Mesenchymal stem cell (in vitro differentiated cells and primary cell): ENCODE results near the gene LRRC63.

Experiments
- DNase-seq: peaks from one replicate; pipeline ENCODE4 v3.0.0-alpha.2; 2013
- H2AFZ ChIP-seq: one replicate; pipeline ENCODE4 v1.6.1; 2013; ENCODE audit warnings: low read depth, mild to moderate bottlenecking, control low read depth, inconsistent platforms, low read length, moderate library complexity
- H2AK5ac ChIP-seq: 2 replicates; pipeline ENCODE4 v1.6.1; 2013; ENCODE audit warnings: low read length, moderate library complexity, mild to moderate bottlenecking, inconsistent platforms; ENCODE audit not compliant: severe bottlenecking
- H2BK120ac ChIP-seq: one replicate; pipeline ENCODE4 v1.6.1; 2013; ENCODE audit warnings: low read depth, mild to moderate bottlenecking, inconsistent platforms, low read length, moderate library complexity
- H2BK12ac ChIP-seq, 2 experiments: one replicate each; pipeline ENCODE4 v1.6.1; 2013; ENCODE audit warnings: inconsistent platforms in 2 of 2, low read length in 2 of 2, mild to moderate bottlenecking in 2 of 2, moderate library complexity in 2 of 2, control low read depth in 1 of 2
- H2BK15ac ChIP-seq: one replicate; pipeline ENCODE4 v1.6.1; 2013; ENCODE audit warnings: mild to moderate bottlenecking, low read depth, inconsistent platforms; ENCODE audit not compliant: poor library complexity, severe bottlenecking
- H2BK5ac ChIP-seq: 2 replicates; pipeline ENCODE4 v1.6.1; 2013; ENCODE audit warnings: low read depth, mild to moderate bottlenecking, low read length, control low read depth, inconsistent platforms; ENCODE audit not compliant: poor library complexity, severe bottlenecking
- H3K14ac ChIP-seq, 2 experiments: one replicate each; pipeline ENCODE4 v1.6.1; 2013; ENCODE audit warnings: inconsistent platforms in 2 of 2, low read length in 2 of 2, control low read depth in 1 of 2, mild to moderate bottlenecking in 1 of 2, moderate library complexity in 1 of 2
- H3K18ac ChIP-seq, 2 experiments: one replicate each; pipeline ENCODE4 v1.6.1; 2013; ENCODE audit warnings: inconsistent platforms in 2 of 2, low read length in 2 of 2, control low read depth in 1 of 2, low read depth in 1 of 2, mild to moderate bottlenecking in 1 of 2
- H3K23ac ChIP-seq, 2 experiments: one replicate each; pipeline ENCODE4 v1.6.1; 2013; ENCODE audit warnings: inconsistent platforms in 2 of 2, low read length in 2 of 2, mild to moderate bottlenecking in 2 of 2, moderate library complexity in 2 of 2, control low read depth in 1 of 2
- H3K27ac ChIP-seq: 2 replicates; pipeline ENCODE4 v1.5.1; 2013; ENCODE audit warnings: mild to moderate bottlenecking, moderate library complexity, low read length, control low read depth, inconsistent platforms; ENCODE audit not compliant: poor library complexity, severe bottlenecking
- H3K27me3 ChIP-seq, 2 experiments: 2 replicates each; pipeline versions ENCODE4 v1.6.1 to v1.7.0; 2013; ENCODE audit warnings: low read length in 2 of 2, mild to moderate bottlenecking in 2 of 2, moderate library complexity in 2 of 2, control low read depth in 1 of 2, inconsistent platforms in 1 of 2; ENCODE audit not compliant: control insufficient read depth in 1 of 2, insufficient read depth in 1 of 2
- H3K36me3 ChIP-seq, 2 experiments: 2 replicates each; pipeline versions ENCODE4 v1.6.1 to v1.7.0; 2013; ENCODE audit warnings: low read length in 2 of 2, control low read depth in 1 of 2, inconsistent platforms in 1 of 2, low read depth in 1 of 2, mild to moderate bottlenecking in 1 of 2; ENCODE audit not compliant: insufficient read depth in 2 of 2, control insufficient read depth in 1 of 2
- H3K4ac ChIP-seq, 2 experiments: one replicate each; pipeline ENCODE4 v1.6.1; 2013; ENCODE audit warnings: inconsistent platforms in 2 of 2, low read length in 2 of 2, mild to moderate bottlenecking in 2 of 2, moderate library complexity in 2 of 2, control low read depth in 1 of 2, low read depth in 1 of 2
- H3K4me1 ChIP-seq: 2 replicates; pipeline ENCODE4 v1.6.1; 2013; ENCODE audit warnings: low read depth, low read length, control low read depth; ENCODE audit not compliant: control insufficient read depth, insufficient read depth
- H3K4me2 ChIP-seq: 2 replicates; pipeline ENCODE4 v1.6.1; 2013; ENCODE audit warnings: low read length, mild to moderate bottlenecking, inconsistent platforms; ENCODE audit not compliant: poor library complexity, severe bottlenecking
- H3K4me3 ChIP-seq, 2 experiments: 2 replicates each; pipeline versions ENCODE4 v1.5.1 to v1.7.0; 2013; ENCODE audit warnings: low read length in 2 of 2, mild to moderate bottlenecking in 2 of 2, control low read depth in 1 of 2, low read depth in 1 of 2; ENCODE audit not compliant: insufficient read depth in 1 of 2
- H3K79me1 ChIP-seq: replicated peaks from 2 replicates; pipeline ENCODE4 v1.6.1; 2013; ENCODE audit warnings: mild to moderate bottlenecking, control low read depth, low read length, inconsistent platforms; ENCODE audit not compliant: poor library complexity, severe bottlenecking
- H3K9ac ChIP-seq: 2 replicates; pipeline ENCODE4 v1.7.0; 2013; ENCODE audit warnings: mild to moderate bottlenecking, low read length, moderate library complexity
- H3K9me3 ChIP-seq: 2 replicates; pipeline ENCODE4 v1.7.0; 2013; ENCODE audit warnings: mild to moderate bottlenecking, low read length; ENCODE audit not compliant: control insufficient read depth
- H4K8ac ChIP-seq: one replicate; pipeline ENCODE4 v1.6.1; 2013; ENCODE audit warnings: inconsistent platforms, mild to moderate bottlenecking, low read length, moderate library complexity
- H4K91ac ChIP-seq: one replicate; pipeline ENCODE4 v1.6.1; 2013; ENCODE audit warnings: mild to moderate bottlenecking, low read length, inconsistent platforms
- WGBS: methylation state at CpG from one replicate; pipeline ENCODE4 v1.1.7; 2013; ENCODE audit warnings: mixed read lengths; 5-methylcytosine and 5-hydroxymethylcytosine counted together

The LRRC63 gene

DNA sequence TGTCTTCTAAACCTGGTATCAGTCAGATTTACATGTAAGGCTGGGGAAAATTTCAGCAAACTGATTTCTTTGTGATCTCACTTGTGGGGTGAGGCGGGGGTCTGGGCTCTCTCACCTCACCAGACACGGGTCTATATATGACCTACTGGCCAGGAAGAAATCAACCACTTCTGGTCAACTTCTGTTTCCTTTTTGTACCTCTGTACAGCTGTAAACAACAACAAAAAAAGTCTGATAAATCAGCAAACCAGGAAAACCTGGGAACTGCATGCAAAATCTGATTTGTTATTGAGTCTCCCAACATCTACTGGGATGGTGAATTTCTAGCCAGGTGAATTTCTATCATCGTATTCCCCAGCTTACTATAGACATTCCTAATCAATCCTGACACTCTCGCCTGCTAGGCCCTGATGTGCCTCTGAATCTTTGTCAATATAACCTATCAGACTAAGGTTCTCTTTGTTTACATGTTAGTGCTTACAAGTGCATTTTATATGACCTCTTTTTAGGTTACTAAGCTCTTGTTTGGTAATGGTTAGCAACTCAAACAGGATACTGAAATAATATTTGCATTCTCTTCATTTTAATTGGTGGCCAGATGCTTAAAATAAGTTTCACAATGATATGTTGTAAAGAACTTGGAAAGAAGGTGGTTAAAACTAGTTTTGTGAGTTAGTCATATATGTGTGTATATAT is 77.7 kb downstream of the LRRC63 start:
- no peak overlapping the region for H2BK15ac ChIP-seq
- H3K79me1 ChIP-seq: no peaks in the 10 kb centered on the region
- H3K9ac ChIP-seq: no peak overlapping the region
- no peak overlapping the region for H3K4me2 ChIP-seq
- H3K18ac ChIP-seq: no peak overlapping the region
- H2AK5ac ChIP-seq: no peak overlapping the region
- no peaks in the 10 kb centered on the region for H3K27me3 ChIP-seq
- H3K23ac ChIP-seq: no peak overlapping the region
- H3K14ac ChIP-seq: no peak overlapping the region
- H3K4ac ChIP-seq: no peak overlapping the region
- H2BK12ac ChIP-seq: no peak overlapping the region
- no peak overlapping the region for H3K4me3 ChIP-seq
- no peak overlapping the region for H2BK120ac ChIP-seq
- no peak for DNase-seq
- H4K91ac ChIP-seq: no peak overlapping the region
- no peak overlapping the region for H3K27ac ChIP-seq
- 41% methylated on average over 3 of the region's 4 CpGs for WGBS
- H3K9me3 ChIP-seq: no peaks in the 10 kb centered on the region
- no peaks in the 10 kb centered on the region for H3K36me3 ChIP-seq
- no peak overlapping the region for H2BK5ac ChIP-seq
- no peak overlapping the region for H2AFZ ChIP-seq
- no peaks in the 10 kb centered on the region for H3K4me1 ChIP-seq
- no peak overlapping the region for H4K8ac ChIP-seq

DNA sequence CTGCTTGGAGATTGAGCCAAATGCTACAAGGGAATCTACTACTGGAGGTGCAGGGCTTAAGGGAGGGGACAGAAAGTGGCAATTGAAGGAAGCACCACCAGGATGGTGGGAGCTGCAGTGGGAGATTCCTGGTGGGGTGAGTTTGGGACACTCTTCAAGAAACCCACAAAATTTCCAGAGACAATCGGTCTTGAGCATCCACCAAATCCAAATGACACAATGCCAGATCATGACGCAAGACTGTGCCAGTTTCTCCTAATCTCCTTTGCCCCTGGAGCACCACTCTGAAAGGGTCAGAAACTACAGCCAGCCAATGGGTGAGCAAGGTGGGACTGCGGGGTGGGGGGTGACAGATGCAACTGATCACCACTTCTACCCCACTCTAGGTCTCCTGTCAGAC is 78.7 kb downstream of the LRRC63 start:
- Histone ChIP-seq H3K4me3 (no peak overlapping the region), H2BK12ac (no peak overlapping the region), H3K9ac (no peak overlapping the region), H2BK5ac (no peak overlapping the region), H3K9me3 (no peaks in the 10 kb centered on the region), H3K4me1 (no peaks in the 10 kb centered on the region), H2AK5ac (no peak overlapping the region), H3K14ac (no peak overlapping the region), H3K27ac (no peak overlapping the region), H4K8ac (no peak overlapping the region), H2BK15ac (no peak overlapping the region), H4K91ac (no peak overlapping the region), H3K36me3 (no peaks in the 10 kb centered on the region), H3K4ac (no peak overlapping the region), H2AFZ (no peak overlapping the region), H3K27me3 (no peaks in the 10 kb centered on the region), H3K4me2 (no peak overlapping the region), H3K23ac (no peak overlapping the region), H3K79me1 (no peaks in the 10 kb centered on the region), H3K18ac (no peak overlapping the region), H2BK120ac (no peak overlapping the region)
- 100% methylated on average over 2 of the region's 3 CpGs for WGBS
- DNase-seq: no peak

DNA sequence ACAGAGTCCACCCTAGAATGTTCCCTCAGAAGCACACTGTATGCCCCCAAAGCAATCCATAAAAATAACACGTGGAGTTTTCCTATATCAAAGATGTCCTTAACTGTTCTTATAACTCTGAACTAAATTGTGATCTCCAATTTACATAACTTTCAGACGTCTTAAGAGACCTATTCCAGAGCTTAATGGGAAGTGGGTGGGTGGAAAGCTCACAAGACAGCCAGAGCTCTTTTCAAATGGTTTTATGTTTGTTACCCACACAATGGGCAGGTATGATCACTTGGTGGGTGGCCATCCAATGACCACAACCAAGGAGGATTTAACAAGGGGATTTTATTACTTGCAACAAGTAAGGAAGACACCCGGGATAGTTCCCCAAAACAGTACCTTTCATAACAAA is 81.7 kb downstream of the LRRC63 start:
- Histone ChIP-seq H3K79me1 (no peaks in the 10 kb centered on the region), H2AK5ac (no peak overlapping the region)

DNA sequence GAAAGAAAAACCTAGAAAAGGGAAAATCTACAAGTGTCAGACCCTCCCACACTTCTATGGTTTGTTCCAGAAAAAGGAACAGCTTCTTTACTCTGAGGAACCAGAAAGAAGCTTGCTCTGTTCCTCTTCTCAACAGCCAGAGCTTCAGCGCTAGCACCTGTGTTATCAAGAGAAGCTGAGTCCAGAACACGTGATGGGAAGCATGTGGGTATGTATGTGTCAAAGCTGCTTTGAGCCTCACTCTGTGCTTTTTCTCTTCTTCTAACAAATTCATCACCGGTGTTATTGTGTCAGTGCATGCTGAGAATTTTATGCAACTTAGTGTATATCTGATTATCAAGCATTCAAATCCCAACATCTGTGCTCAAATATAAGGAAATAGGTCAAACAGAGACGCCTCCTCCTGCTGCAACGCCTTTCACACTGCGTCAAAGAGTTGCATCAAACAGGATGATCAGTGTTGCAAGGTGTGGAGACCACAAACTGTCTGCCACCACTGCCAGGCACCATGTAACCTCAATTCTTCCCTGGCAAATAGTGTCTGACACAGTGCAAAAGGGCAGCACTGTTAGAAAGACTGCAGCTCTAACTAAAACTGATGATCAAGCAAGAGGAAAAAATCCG is 83.9 kb downstream of the LRRC63 start:
- Histone ChIP-seq H2BK12ac (peak overlapping the region in 1 of 2 experiments; percentile 16), H2AK5ac (no peak overlapping the region), H3K4me1 (peaks cover 2% of the 10 kb centered on the region), H2BK15ac (no peak overlapping the region), H3K9ac (peak overlapping the region; percentile 50), H3K18ac (peak overlapping the region; percentile 37 to 50), H3K23ac (no peak overlapping the region), H3K27me3 (no peaks in the 10 kb centered on the region), H2BK120ac (no peak overlapping the region), H3K4me2 (no peak overlapping the region), H2BK5ac (no peak overlapping the region), H3K9me3 (no peaks in the 10 kb centered on the region), H3K4me3 (peak overlapping the region in 1 of 2 experiments; percentile 10), H2AFZ (no peak overlapping the region), H3K36me3 (no peaks in the 10 kb centered on the region), H3K27ac (peak overlapping the region; percentile 16), H4K8ac (no peak overlapping the region), H3K14ac (peak overlapping the region in 1 of 2 experiments; percentile 85), H4K91ac (no peak overlapping the region), H3K79me1 (no peaks in the 10 kb centered on the region), H3K4ac (no peak overlapping the region)
- no peak for DNase-seq
- 87% methylated on average over 6 of the region's 7 CpGs for WGBS

More for the DNA sequence above, 81.7 kb downstream of the LRRC63 start:
- H3K18ac ChIP-seq: no peak overlapping the region
- H4K8ac ChIP-seq: no peak overlapping the region
- H4K91ac ChIP-seq: no peak overlapping the region
- H2BK12ac ChIP-seq: no peak overlapping the region
- H2BK120ac ChIP-seq: no peak overlapping the region
- H3K9ac ChIP-seq: no peak overlapping the region
- H3K27me3 ChIP-seq: no peaks in the 10 kb centered on the region
- WGBS: 98% methylated on average over 2 of the region's 3 CpGs
- no peak overlapping the region for H3K4me2 ChIP-seq
- no peak overlapping the region for H3K27ac ChIP-seq
- H3K9me3 ChIP-seq: no peaks in the 10 kb centered on the region
- H2BK5ac ChIP-seq: no peak overlapping the region
- peaks cover 2% of the 10 kb centered on the region for H3K4me1 ChIP-seq
- no peak overlapping the region for H3K4me3 ChIP-seq
- H2BK15ac ChIP-seq: no peak overlapping the region
- H2AFZ ChIP-seq: no peak overlapping the region
- H3K4ac ChIP-seq: no peak overlapping the region
- H3K36me3 ChIP-seq: no peaks in the 10 kb centered on the region
- no peak for DNase-seq
- no peak overlapping the region for H3K23ac ChIP-seq
- no peak overlapping the region for H3K14ac ChIP-seq
